H1 (cell line): ENCODE data around the gene TMEM178B. TPM values are rescaled to one million over a fixed set of nuclear protein-coding genes. Genes with fewer than 3 reads are reported as not detected.
A peak's percentile ranks its signal among the peaks of the same experiment; 100 is the strongest.

Source experiments
- CTCF ChIA-PET: fragments of 300-600 bp; sonication (Branson Sonifier 250); formaldehyde crosslinking; loops from one replicate; lab custom pipeline; 2021; ENCODE audit not compliant: partially characterized antibody; lab: Charles Lee
- POLR2A ChIA-PET: fragments of 300-600 bp; sonication (Branson Sonifier 250); formaldehyde crosslinking; loops from one replicate; lab custom pipeline; 2021; ENCODE audit warnings: inconsistent platforms; ENCODE audit not compliant: partially characterized antibody; lab: Charles Lee
- DNase-seq, 2 experiments: peaks; one replicate each; pipeline versions ENCODE4 v3.0.0 to v3.0.0-alpha.2; 2010 to 2022; ENCODE audit warnings: low spot score in 2 of 2, low read depth in 1 of 2, mixed read lengths in 1 of 2
- FAIRE-seq: peaks from 2 replicates; lab custom pipeline; 2011; peaks lifted over from hg19 to GRCh38; lab: Jason Lieb, UNC
- H2AFZ ChIP-seq: 2 replicates; pipeline ENCODE4 v1.8.1; 2012; ENCODE audit warnings: low read length, inconsistent platforms
- H2AK5ac ChIP-seq: 2 replicates; pipeline ENCODE4 v1.6.1; 2013; ENCODE audit warnings: low read depth, low read length
- H2BK120ac ChIP-seq: replicated peaks from 2 replicates; pipeline ENCODE3; 2013; ENCODE audit warnings: low read depth, low read length, inconsistent platforms
- H2BK12ac ChIP-seq: 2 replicates; pipeline ENCODE4 v1.6.1; 2013; ENCODE audit warnings: low read depth, low read length
- H2BK15ac ChIP-seq: 2 replicates; pipeline ENCODE4 v1.6.1; 2013; ENCODE audit warnings: low read length
- H2BK20ac ChIP-seq: 2 replicates; pipeline ENCODE4 v1.6.1; 2013; ENCODE audit warnings: low read length
- H2BK5ac ChIP-seq: 2 replicates; pipeline ENCODE4 v1.6.1; 2013; ENCODE audit warnings: low read depth, low read length
- H3K14ac ChIP-seq: 2 replicates; pipeline ENCODE4 v1.6.1; 2013; ENCODE audit warnings: inconsistent platforms; ENCODE audit not compliant: insufficient read length
- H3K18ac ChIP-seq: 2 replicates; pipeline ENCODE4 v1.6.1; 2013; ENCODE audit warnings: low read length; ENCODE audit errors: extremely low read depth
- H3K23ac ChIP-seq: 2 replicates; pipeline ENCODE4 v1.6.1; 2013; ENCODE audit warnings: inconsistent platforms; ENCODE audit not compliant: insufficient read length
- H3K23me2 ChIP-seq: 2 replicates; pipeline ENCODE4 v1.6.1; 2013; ENCODE audit warnings: low read depth, low read length
- H3K27ac ChIP-seq: 2 replicates; pipeline ENCODE4 v1.6.1; 2011; ENCODE audit warnings: low read depth, low read length, inconsistent platforms
- H3K27me3 ChIP-seq, 4 experiments: replicated peaks in 1 of 4; 1 replicate in 1 of 4; 2 replicates in 3 of 4; pipeline versions ENCODE4 v1.6.1 to v1.8.1; 2011 to 2013; ENCODE audit warnings: low read length in 3 of 4, mild to moderate bottlenecking in 3 of 4, inconsistent platforms in 2 of 4, mixed read lengths in 2 of 4, moderate library complexity in 1 of 4; ENCODE audit not compliant: control insufficient read depth in 3 of 4, insufficient read depth in 3 of 4; ENCODE audit errors: extremely low read depth in 1 of 4
- H3K36me3 ChIP-seq, 4 experiments: 2 replicates each; pipeline versions ENCODE4 v1.6.1 to v1.8.1; 2011 to 2013; ENCODE audit warnings: mild to moderate bottlenecking in 4 of 4, low read length in 3 of 4, moderate library complexity in 2 of 4, control low read depth in 1 of 4, inconsistent platforms in 1 of 4; ENCODE audit not compliant: insufficient read depth in 4 of 4, control insufficient read depth in 2 of 4
- H3K4ac ChIP-seq: replicated peaks from 2 replicates; pipeline ENCODE3; 2013; ENCODE audit warnings: low read length, low read depth, mixed read lengths, inconsistent platforms; ENCODE audit not compliant: insufficient read length
- H3K4me1 ChIP-seq, 4 experiments: replicated peaks in 1 of 4; 1 replicate in 1 of 4; 2 replicates in 3 of 4; pipeline versions ENCODE4 v1.6.1 to v1.8.1; 2011 to 2013; ENCODE audit warnings: low read length in 3 of 4, inconsistent platforms in 2 of 4, mixed read lengths in 1 of 4; ENCODE audit not compliant: insufficient read depth in 4 of 4, control insufficient read depth in 3 of 4
- H3K4me2 ChIP-seq, 2 experiments: 2 replicates each; pipeline versions ENCODE4 v1.6.1 to v1.8.1; 2011 to 2013; ENCODE audit warnings: low read depth in 2 of 2, low read length in 2 of 2, control low read depth in 1 of 2, inconsistent platforms in 1 of 2, mild to moderate bottlenecking in 1 of 2; ENCODE audit not compliant: insufficient read depth in 1 of 2
- H3K4me3 ChIP-seq, 4 experiments: fragments of 200-600, 300-600 bp in 1 of 4; sonication (generic), shearing (Covaris generic), sonication (Bioruptor Twin) in 1 of 4; 2 replicates each; pipeline versions ENCODE4 v1.5.1 to v1.8.1; 2011 to 2016; ENCODE audit warnings: low read length in 4 of 4, low read depth in 3 of 4, control low read depth in 2 of 4, inconsistent platforms in 2 of 4, mild to moderate bottlenecking in 2 of 4, mixed read lengths in 1 of 4, moderate library complexity in 1 of 4; ENCODE audit not compliant: insufficient read depth in 2 of 4; ENCODE audit errors: extremely low read depth in 1 of 4
- H3K56ac ChIP-seq: replicated peaks from 2 replicates; pipeline ENCODE3; 2013; ENCODE audit warnings: low read depth, mild to moderate bottlenecking, mixed read lengths, low read length, inconsistent platforms; ENCODE audit not compliant: insufficient read length
- H3K79me1 ChIP-seq: 2 replicates; pipeline ENCODE4 v1.6.1; 2013; ENCODE audit warnings: low read depth, low read length, control low read depth
- H3K79me2 ChIP-seq, 2 experiments: 2 replicates each; pipeline versions ENCODE4 v1.6.1 to v1.8.1; 2012 to 2013; ENCODE audit warnings: low read length in 2 of 2, mild to moderate bottlenecking in 2 of 2, inconsistent platforms in 1 of 2; ENCODE audit not compliant: insufficient read depth in 2 of 2, control insufficient read depth in 1 of 2
- H3K9ac ChIP-seq, 4 experiments: replicated peaks in 1 of 4; 1 replicate in 1 of 4; 2 replicates in 3 of 4; pipeline versions ENCODE4 v1.6.1 to v1.8.1; 2011 to 2013; ENCODE audit warnings: low read depth in 3 of 4, low read length in 3 of 4, control low read depth in 2 of 4, mild to moderate bottlenecking in 2 of 4, moderate library complexity in 2 of 4, inconsistent platforms in 1 of 4; ENCODE audit errors: extremely low read depth in 1 of 4
- H3K9me3 ChIP-seq, 2 experiments: 2 replicates each; pipeline versions ENCODE4 v1.6.1 to v1.8.1; 2012 to 2013; ENCODE audit warnings: mild to moderate bottlenecking in 2 of 2, moderate library complexity in 2 of 2, control low read depth in 1 of 2, inconsistent platforms in 1 of 2, low read depth in 1 of 2, low read length in 1 of 2, mixed read lengths in 1 of 2; ENCODE audit not compliant: insufficient read depth in 2 of 2
- H4K20me1 ChIP-seq, 2 experiments: replicated peaks in 1 of 2; 2 replicates each; pipeline versions ENCODE3 to v1.8.1; 2011 to 2013; ENCODE audit warnings: inconsistent platforms in 2 of 2, low read length in 2 of 2, mild to moderate bottlenecking in 1 of 2; ENCODE audit not compliant: insufficient read depth in 2 of 2, control insufficient read depth in 1 of 2
- H4K5ac ChIP-seq: 2 replicates; pipeline ENCODE4 v1.6.1; 2013; ENCODE audit warnings: low read length, low read depth, mixed read lengths, inconsistent platforms; ENCODE audit not compliant: insufficient read length
- H4K8ac ChIP-seq: 2 replicates; pipeline ENCODE4 v1.8.0; 2013; ENCODE audit warnings: mild to moderate bottlenecking, moderate library complexity, low read length, inconsistent platforms; ENCODE audit not compliant: insufficient read depth; ENCODE audit errors: extremely low read depth
- H4K91ac ChIP-seq: replicated peaks from 2 replicates; pipeline ENCODE3; 2013; ENCODE audit warnings: low read length, mixed read lengths, inconsistent platforms; ENCODE audit not compliant: insufficient read length
- ASH2L ChIP-seq: fragments of 200-600, 300-600 bp; sonication (generic); IDR thresholded peaks from one replicate; pipeline ENCODE4 v1.7.1; 2017; ENCODE audit warnings: low read length
- ATF2 ChIP-seq: IDR thresholded peaks from 2 replicates; pipeline ENCODE4 v1.6.1; 2012; ENCODE audit warnings: low read length, inconsistent platforms
- CBX5 ChIP-seq: fragments of 300-800, 300-1000 bp; sonication (generic); IDR thresholded peaks from 2 replicates; pipeline ENCODE4 v1.7.1; 2016; ENCODE audit warnings: antibody characterized with exemption, low read length, low read depth
- CHD1 ChIP-seq: IDR thresholded peaks from 2 replicates; pipeline ENCODE4 v1.6.1; 2012; ENCODE audit warnings: low read depth, low read length, improper control_type of control experiment
- EP300 ChIP-seq, 2 experiments: IDR thresholded peaks; 1 replicate in 1 of 2; 2 replicates in 1 of 2; pipeline ENCODE4 v1.6.1; 2011 to 2012; ENCODE audit warnings: low read depth in 2 of 2, low read length in 2 of 2, mild to moderate bottlenecking in 2 of 2, borderline replicate concordance in 1 of 2, inconsistent platforms in 1 of 2, moderate library complexity in 1 of 2
- EZH2 ChIP-seq: fragments of 200-600 bp; sonication (generic); IDR thresholded peaks from 2 replicates; pipeline ENCODE4 v1.7.1; 2012; ENCODE audit warnings: low read depth, mild to moderate bottlenecking, moderate library complexity, low read length, inconsistent platforms; ENCODE audit not compliant: severe bottlenecking
- GABPA ChIP-seq: IDR thresholded peaks from 2 replicates; pipeline ENCODE4 v1.6.1; 2011; ENCODE audit warnings: mild to moderate bottlenecking, low read length, moderate library complexity, borderline replicate concordance; ENCODE audit not compliant: insufficient read depth
- JUN ChIP-seq: IDR thresholded peaks from 2 replicates; pipeline ENCODE4 v1.6.1; 2011; ENCODE audit warnings: low read depth, mild to moderate bottlenecking, improper control_type of control experiment, low read length
- PHF8 ChIP-seq: fragments of 200-600 bp; sonication (generic); conservative IDR thresholded peaks from 2 replicates; pipeline ENCODE4 v1.7.1; 2012; ENCODE audit warnings: low read depth, mild to moderate bottlenecking, inconsistent platforms, low read length, moderate library complexity
- SRF ChIP-seq: IDR thresholded peaks from 2 replicates; pipeline ENCODE4 v1.6.1; 2011; ENCODE audit warnings: mild to moderate bottlenecking, low read depth, low read length, moderate library complexity
- WGBS, 2 experiments: shearing (Covaris generic) in 1 of 2; methylation state at CpG; one replicate each; pipeline versions ENCODE4 v1.1.6 to v1.1.7; 2013 to 2015; ENCODE audit warnings: low lambda C conversion rate in 2 of 2, mixed read lengths in 2 of 2, inconsistent platforms in 1 of 2, low coverage in 1 of 2, missing lambda C conversion rate in 1 of 2; ENCODE audit not compliant: insufficient replicate concordance in 2 of 2, insufficient coverage in 1 of 2, insufficient read length in 1 of 2; ENCODE audit errors: extremely low coverage in 1 of 2, missing lambda C conversion rate in 1 of 2; 5-methylcytosine and 5-hydroxymethylcytosine counted together
- polyA plus RNA-seq, 7 experiments: library from polyadenylated mRNA; depleted of rRNA in 3 of 7; stranded (reverse) in 5 of 7; unstranded in 2 of 7; fragments of >200 nt in 5 of 7; fragments of 200-250 nt in 2 of 7; gene quantifications; 1 replicate in 5 of 7; 2 replicates in 1 of 7; 4 replicates in 1 of 7; pipeline versions ENCODE4 v1.2.1 to v1.2.3, GENCODE V29; 2011 to 2013; ENCODE audit warnings: missing spikeins in 2 of 7, mixed read lengths in 2 of 7
- total RNA-seq: library from RNA; stranded (reverse); fragmentation: NEBNext Ultra II Directional; extraction: Animal tissue kit (Norgen Biotek cat#: 25700); gene quantifications from 2 replicates; pipeline ENCODE4 v1.2.1, GENCODE V29; 2021

Gene TMEM178B
- total and polyA plus RNA-seq, 2 of the 8 experiments (the other 6 are each of a cell fraction or from before 2014, with no cell fraction given): 5.3 to 18.1 TPM

DNA sequence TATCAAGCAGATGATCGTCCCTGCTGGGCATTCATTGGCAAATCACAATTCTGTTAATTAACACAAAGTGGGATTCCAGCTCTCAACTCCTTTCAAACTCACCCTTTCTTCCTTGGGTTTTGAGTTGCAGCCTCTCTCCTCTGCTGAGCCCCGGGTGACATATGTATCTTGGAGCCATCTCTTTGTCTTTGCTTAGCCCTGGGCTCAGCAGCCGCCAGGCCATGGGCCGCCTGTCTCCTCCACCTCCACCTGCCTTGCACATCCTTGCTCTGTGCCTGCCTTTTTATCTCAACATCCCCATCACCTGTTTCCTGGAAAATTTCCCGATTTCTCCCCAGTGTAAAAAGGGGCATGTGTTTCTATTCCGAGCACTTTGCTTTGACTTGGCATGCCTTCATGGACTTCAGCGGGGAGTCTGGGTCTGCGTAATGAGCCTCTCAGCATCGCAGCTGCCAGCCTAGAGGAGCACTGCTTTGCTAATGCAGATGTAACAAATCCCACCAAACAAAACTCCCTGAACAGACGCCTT, 336.0 kb downstream of the TMEM178B start:
- peak overlapping the region; percentile 12 for H4K91ac ChIP-seq
- H2BK15ac ChIP-seq: no peak overlapping the region
- ChIA-PET CTCF (interaction anchor here (0.9 to 1.7 kb wide), 5 partner anchors 10 to 148 kb away, joined by 3 to 7 read pairs (median 3); no protein-coding TSS in a partner anchor), POLR2A (interaction anchor here (1.4 kb wide), 1 partner anchor 10 kb away, joined by 3 read pairs; no protein-coding TSS in a partner anchor)
- 10% methylated on average over 10 of the region's 10 CpGs; no CpG with 5 or more reads in 1 of the 2 experiments for WGBS, 2 experiments
- no peak overlapping the region for H2BK5ac ChIP-seq
- no peak overlapping the region for H2BK120ac ChIP-seq
- H3K4me1 ChIP-seq: peaks cover 6 to 26% (median 20%) of the 10 kb centered on the region in 4 experiments
- peak overlapping the region; percentile 64; the same call in 1 of the 2 replicates for H3K18ac ChIP-seq
- H3K56ac ChIP-seq: no peak overlapping the region
- H4K8ac ChIP-seq: no peak overlapping the region; the same call in 1 of the 2 replicates
- peak overlapping the region in 1 of 4 experiments; percentile 39; a peak in 3 of 8 replicates for H3K4me3 ChIP-seq
- H2BK12ac ChIP-seq: no peak overlapping the region
- no peak overlapping the region for H3K14ac ChIP-seq
- no peak overlapping the region for H3K4ac ChIP-seq
- H4K5ac ChIP-seq: peak overlapping the region; percentile 46
- 0 out of 4 replicates have a peak, but pooled peaks cover 0 to 3% of the 10 kb centered on the region in 2 experiments for H3K79me2 ChIP-seq
- peak in 1 of 2 experiments; percentile 64 for DNase-seq
- no peaks in the 10 kb centered on the region; a peak in 1 of 7 replicates for H3K27me3 ChIP-seq
- H2BK20ac ChIP-seq: no peak overlapping the region
- no peaks in the 10 kb centered on the region for H3K23me2 ChIP-seq
- peak overlapping the region; percentile 16; the same call in 1 of the 2 replicates for H3K27ac ChIP-seq
- no peaks in the 10 kb centered on the region for H3K36me3 ChIP-seq
- no peaks in the 10 kb centered on the region for H4K20me1 ChIP-seq
- H2AFZ ChIP-seq: no peak overlapping the region
- peak overlapping the region; percentile 54 to 57 for H3K4me2 ChIP-seq
- peak; percentile 28 for FAIRE-seq
- no peaks in the 10 kb centered on the region for H3K9me3 ChIP-seq
- H2AK5ac ChIP-seq: no peak overlapping the region
- no peaks in the 10 kb centered on the region for H3K79me1 ChIP-seq
- H3K23ac ChIP-seq: no peak overlapping the region
- peak overlapping the region in 2 of 4 experiments; percentile 20; a peak in 3 of 7 replicates for H3K9ac ChIP-seq
- no peak for TF ChIP-seq GABPA
- TF ChIP-seq EZH2: no peak
- no peak for TF ChIP-seq CHD1
- no peak for TF ChIP-seq JUN
- no peak for TF ChIP-seq CBX5
- no peak for TF ChIP-seq SRF
- 0 out of 2 replicates have a peak, but pooled peaks have one; percentile 62 for TF ChIP-seq ATF2
- no peak for TF ChIP-seq PHF8
- peak; percentile 83 for TF ChIP-seq ASH2L
- no peak for TF ChIP-seq EP300 (IDR thresholded peaks at IDR 0.05; ENCODE audit: borderline replicate concordance in 1 of 2, low read depth in 2 of 2, low read length in 2 of 2)
